Uterus (tissue), 2 donors: ENCODE data around the gene ARHGAP15.

Source experiments
- CTCF ChIP-seq, 4 experiments: fragments of 200-600 bp in 2 of 4; fragments of 450-650 bp in 2 of 4; sonication (generic) in 2 of 4; IDR thresholded peaks; one replicate each; pipeline ENCODE4 v1.5.1; 2016 to 2019; ENCODE audit warnings: antibody characterized with exemption in 4 of 4, mild to moderate bottlenecking in 2 of 4, moderate library complexity in 1 of 4
- POLR2A ChIP-seq, 2 donors: fragments of 450-650 bp; IDR thresholded peaks; one replicate each; pipeline ENCODE4 v1.6.1; 2016; ENCODE audit warnings: antibody characterized with exemption in 2 of 2, mild to moderate bottlenecking in 1 of 2, moderate library complexity in 1 of 2

- TF ChIP-seq CTCF (IDR thresholded peaks at IDR 0.05) (no peak), POLR2A (IDR thresholded peaks at IDR 0.05) (no peak)
Measured at GRCh38 chr2:143530758-143531157, 401.5 kb downstream of the ARHGAP15 start.
